ENCODE results near the gene F2RL3.

F2RL3 gene

GRCh38 chr19:16883522-16883921, 5.3 kb upstream of the F2RL3 start:
- peak overlapping the region; percentile 42; the same call in 1 of the 2 replicates for H3K4me2 ChIP-seq
- H3K9ac ChIP-seq, result no peak overlapping the region
- H3K4me1 ChIP-seq (ENCODE audit: low read depth, poor library complexity, severe bottlenecking), result peaks cover 41% of the 10 kb centered on the region
- no peak overlapping the region for H3K4me3 ChIP-seq (IDR thresholded peaks at IDR 0.05; ENCODE audit: insufficient read depth, low read depth, low read length)
- no peaks in the 10 kb centered on the region for H3K27me3 ChIP-seq (ENCODE audit: insufficient read depth, low read depth)
- no peaks in the 10 kb centered on the region for H4K20me1 ChIP-seq (ENCODE audit: insufficient read depth)
- peak overlapping the region; percentile 30; the same call in 1 of the 2 replicates for H2AFZ ChIP-seq (ENCODE audit: low read depth)
- TF ChIP-seq, protein P1, sequence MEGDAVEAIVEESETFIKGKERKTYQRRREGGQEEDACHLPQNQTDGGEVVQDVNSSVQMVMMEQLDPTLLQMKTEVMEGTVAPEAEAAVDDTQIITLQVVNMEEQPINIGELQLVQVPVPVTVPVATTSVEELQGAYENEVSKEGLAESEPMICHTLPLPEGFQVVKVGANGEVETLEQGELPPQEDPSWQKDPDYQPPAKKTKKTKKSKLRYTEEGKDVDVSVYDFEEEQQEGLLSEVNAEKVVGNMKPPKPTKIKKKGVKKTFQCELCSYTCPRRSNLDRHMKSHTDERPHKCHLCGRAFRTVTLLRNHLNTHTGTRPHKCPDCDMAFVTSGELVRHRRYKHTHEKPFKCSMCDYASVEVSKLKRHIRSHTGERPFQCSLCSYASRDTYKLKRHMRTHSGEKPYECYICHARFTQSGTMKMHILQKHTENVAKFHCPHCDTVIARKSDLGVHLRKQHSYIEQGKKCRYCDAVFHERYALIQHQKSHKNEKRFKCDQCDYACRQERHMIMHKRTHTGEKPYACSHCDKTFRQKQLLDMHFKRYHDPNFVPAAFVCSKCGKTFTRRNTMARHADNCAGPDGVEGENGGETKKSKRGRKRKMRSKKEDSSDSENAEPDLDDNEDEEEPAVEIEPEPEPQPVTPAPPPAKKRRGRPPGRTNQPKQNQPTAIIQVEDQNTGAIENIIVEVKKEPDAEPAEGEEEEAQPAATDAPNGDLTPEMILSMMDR (conservative IDR thresholded peaks at IDR 0.05; ENCODE audit: low read depth, low read length), result no peak
- no peaks in the 10 kb centered on the region for H3K79me2 ChIP-seq (ENCODE audit: insufficient read depth, low read depth)
- H3K36me3 ChIP-seq (ENCODE audit: insufficient read depth), result 0 out of 2 replicates have a peak, but pooled peaks cover 5% of the 10 kb centered on the region
- peak overlapping the region; percentile 57; the same call in 1 of the 2 replicates for H3K27ac ChIP-seq

- Histone ChIP-seq H4K20me1 (ENCODE audit: insufficient read depth) (no peaks in the 10 kb centered on the region), H3K36me3 (ENCODE audit: insufficient read depth) (no peaks in the 10 kb centered on the region), H3K27ac (no peak overlapping the region), H3K4me2 (no peak overlapping the region), H3K4me3 (IDR thresholded peaks at IDR 0.05; ENCODE audit: insufficient read depth, low read depth, low read length) (no peak overlapping the region), H3K4me1 (ENCODE audit: low read depth, poor library complexity, severe bottlenecking) (peaks cover 54% of the 10 kb centered on the region), H3K27me3 (ENCODE audit: insufficient read depth, low read depth) (no peaks in the 10 kb centered on the region), H3K9ac (no peak overlapping the region), H2AFZ (ENCODE audit: low read depth) (no peak overlapping the region), H3K79me2 (ENCODE audit: insufficient read depth, low read depth) (0 out of 2 replicates have a peak, but pooled peaks cover 9% of the 10 kb centered on the region)
- TF ChIP-seq, protein P1 (conservative IDR thresholded peaks at IDR 0.05; ENCODE audit: low read depth, low read length), result no peak
These were observed 3.6 kb upstream of the F2RL3 start for GRCh38 chr19:16885166-16885565.

DNA sequence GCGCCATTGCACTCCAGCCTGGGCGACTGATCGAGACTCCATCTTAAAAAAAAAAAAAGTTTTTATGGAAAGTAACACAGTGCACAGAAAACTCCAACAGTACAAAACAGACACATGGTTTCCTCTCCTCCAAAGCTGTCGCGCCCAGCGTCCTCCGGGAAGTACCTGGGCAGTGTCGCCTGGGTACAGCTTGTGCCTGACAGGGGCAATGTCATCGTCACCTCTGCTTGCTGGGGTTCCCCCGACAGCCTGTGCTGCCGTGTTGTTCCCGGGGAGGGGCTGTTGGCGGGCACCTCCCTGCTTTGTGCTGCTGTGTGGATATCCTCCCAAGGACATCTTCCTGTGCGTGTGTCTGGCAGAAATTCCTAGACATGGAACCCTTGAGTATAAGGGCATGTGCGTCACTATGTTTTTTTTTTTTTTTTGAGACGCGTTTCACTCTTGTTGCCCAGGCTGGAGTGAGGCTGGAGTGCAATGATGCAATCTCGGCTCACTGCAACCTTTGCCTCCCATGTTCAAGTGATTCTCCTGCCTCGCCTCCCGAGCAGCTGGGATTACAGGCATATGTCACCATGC, 2.4 kb upstream of the F2RL3 start:
- H3K9ac ChIP-seq, result no peak overlapping the region
- no peak overlapping the region for H3K4me3 ChIP-seq (IDR thresholded peaks at IDR 0.05; ENCODE audit: insufficient read depth, low read depth, low read length)
- no peaks in the 10 kb centered on the region for H3K27me3 ChIP-seq (ENCODE audit: insufficient read depth, low read depth)
- H3K36me3 ChIP-seq (ENCODE audit: insufficient read depth), result no peaks in the 10 kb centered on the region
- no peak overlapping the region for H3K27ac ChIP-seq
- H3K4me2 ChIP-seq, result no peak overlapping the region
- no peak overlapping the region for H2AFZ ChIP-seq (ENCODE audit: low read depth)
- H3K79me2 ChIP-seq (ENCODE audit: insufficient read depth, low read depth), result 0 out of 2 replicates have a peak, but pooled peaks cover 10% of the 10 kb centered on the region
- peaks cover 61% of the 10 kb centered on the region for H3K4me1 ChIP-seq (ENCODE audit: low read depth, poor library complexity, severe bottlenecking)
- H4K20me1 ChIP-seq (ENCODE audit: insufficient read depth), result no peaks in the 10 kb centered on the region
- TF ChIP-seq, protein P1 (conservative IDR thresholded peaks at IDR 0.05; ENCODE audit: low read depth, low read length), result no peak

DNA sequence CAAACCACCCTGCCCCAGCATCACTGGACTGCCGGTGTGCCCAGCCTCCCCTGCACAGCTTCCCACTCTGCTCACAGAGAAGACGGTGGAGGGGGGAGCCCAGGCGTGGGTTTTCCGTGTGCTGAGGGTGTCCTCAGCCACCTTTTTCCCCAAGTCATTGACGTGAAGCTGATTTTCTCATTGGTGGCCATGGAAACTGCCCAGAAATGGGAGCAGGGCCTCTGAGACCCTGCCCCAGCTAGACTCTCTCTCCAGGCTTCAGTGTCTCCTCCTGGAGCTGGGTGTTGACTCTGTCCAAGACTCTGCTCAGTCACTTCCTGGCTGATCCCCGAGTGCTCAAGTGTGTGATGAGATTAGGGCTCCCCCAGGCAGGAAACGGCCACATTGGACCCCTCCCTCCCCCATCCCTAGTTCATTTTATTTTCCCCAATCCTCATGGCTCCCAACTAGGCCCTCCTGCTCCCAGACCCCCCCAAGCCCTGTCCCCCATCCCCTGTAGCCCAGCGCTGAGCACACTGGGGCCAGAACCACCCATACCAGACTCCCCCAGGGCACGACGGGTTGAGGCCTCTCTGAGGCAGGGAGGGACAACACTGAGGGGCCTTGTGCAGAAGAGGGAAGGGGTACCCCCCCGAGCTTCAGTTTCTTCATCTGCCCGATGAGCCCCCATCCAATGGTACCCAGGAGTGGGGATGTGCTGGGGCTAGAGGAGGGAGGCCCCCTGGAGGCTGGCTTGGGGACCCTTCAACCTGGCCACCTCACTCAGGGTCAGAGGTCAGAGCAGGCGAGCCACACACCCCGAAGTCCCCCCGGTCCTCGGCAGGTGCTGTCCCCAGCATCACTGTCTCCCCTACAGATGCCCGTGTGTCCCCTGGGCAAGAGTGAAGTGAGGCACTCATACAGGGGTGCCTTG, 1.2 kb upstream of the F2RL3 start:
- Histone ChIP-seq H2AFZ (ENCODE audit: low read depth) (no peak overlapping the region), H3K9ac (no peak overlapping the region), H3K4me1 (ENCODE audit: low read depth, poor library complexity, severe bottlenecking) (peaks cover 74% of the 10 kb centered on the region), H3K27ac (peak overlapping the region; percentile 60; the same call in 1 of the 2 replicates), H4K20me1 (ENCODE audit: insufficient read depth) (no peaks in the 10 kb centered on the region), H3K27me3 (ENCODE audit: insufficient read depth, low read depth) (no peaks in the 10 kb centered on the region), H3K79me2 (ENCODE audit: insufficient read depth, low read depth) (0 out of 2 replicates have a peak, but pooled peaks cover 12% of the 10 kb centered on the region), H3K4me2 (peak overlapping the region; percentile 47; the same call in 1 of the 2 replicates), H3K36me3 (ENCODE audit: insufficient read depth) (no peaks in the 10 kb centered on the region), H3K4me3 (IDR thresholded peaks at IDR 0.05; ENCODE audit: insufficient read depth, low read depth, low read length) (no peak overlapping the region)
- TF ChIP-seq, protein P1 (conservative IDR thresholded peaks at IDR 0.05; ENCODE audit: low read depth, low read length), result no peak
